ENCODE data around the gene NAV1. TPM values are rescaled to one million over a fixed set of nuclear protein-coding genes. Genes with fewer than 3 reads are reported as not detected.
"Not testable (repeated sequence)": the region's sequence is repeated elsewhere in the genome, so short reads cannot be mapped to it uniquely, and the experiment has no call there.

The NAV1 gene
- total RNA-seq: 34.1 TPM
- long read RNA-seq, partial matches to known transcripts: 12 of 16 reads
- long read RNA-seq, other reads (novel, unspliced or antisense): 4 of 16 reads

- Histone ChIP-seq H3K27ac (peak within 1 kb of the TSS; percentile 70), H3K27me3 (peaks cover 11% of the 10 kb centered on the region), H3K36me3 (no peaks in the 10 kb centered on the region), H3K4me1 (peaks cover 47% of the 10 kb centered on the region), H3K4me3 (peak within 1 kb of the TSS; percentile 58), H3K9me3 (no peaks in the 10 kb centered on the region)
- DNase-seq (peak; percentile 77), ATAC-seq (peak; percentile 83)
- intact Hi-C loops (cut with DNase I): no loop called here
- TF ChIP-seq, protein P1, sequence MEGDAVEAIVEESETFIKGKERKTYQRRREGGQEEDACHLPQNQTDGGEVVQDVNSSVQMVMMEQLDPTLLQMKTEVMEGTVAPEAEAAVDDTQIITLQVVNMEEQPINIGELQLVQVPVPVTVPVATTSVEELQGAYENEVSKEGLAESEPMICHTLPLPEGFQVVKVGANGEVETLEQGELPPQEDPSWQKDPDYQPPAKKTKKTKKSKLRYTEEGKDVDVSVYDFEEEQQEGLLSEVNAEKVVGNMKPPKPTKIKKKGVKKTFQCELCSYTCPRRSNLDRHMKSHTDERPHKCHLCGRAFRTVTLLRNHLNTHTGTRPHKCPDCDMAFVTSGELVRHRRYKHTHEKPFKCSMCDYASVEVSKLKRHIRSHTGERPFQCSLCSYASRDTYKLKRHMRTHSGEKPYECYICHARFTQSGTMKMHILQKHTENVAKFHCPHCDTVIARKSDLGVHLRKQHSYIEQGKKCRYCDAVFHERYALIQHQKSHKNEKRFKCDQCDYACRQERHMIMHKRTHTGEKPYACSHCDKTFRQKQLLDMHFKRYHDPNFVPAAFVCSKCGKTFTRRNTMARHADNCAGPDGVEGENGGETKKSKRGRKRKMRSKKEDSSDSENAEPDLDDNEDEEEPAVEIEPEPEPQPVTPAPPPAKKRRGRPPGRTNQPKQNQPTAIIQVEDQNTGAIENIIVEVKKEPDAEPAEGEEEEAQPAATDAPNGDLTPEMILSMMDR (IDR thresholded peaks at IDR 0.05): no peak
Observed at GRCh38 chr1:201538612-201539551, at the start of gene NAV1. Gene NAV1, plus strand, starts transcription at chr1:201539127. Its CDS starts 83,758 bp downstream, at chr1:201622885.

DNA sequence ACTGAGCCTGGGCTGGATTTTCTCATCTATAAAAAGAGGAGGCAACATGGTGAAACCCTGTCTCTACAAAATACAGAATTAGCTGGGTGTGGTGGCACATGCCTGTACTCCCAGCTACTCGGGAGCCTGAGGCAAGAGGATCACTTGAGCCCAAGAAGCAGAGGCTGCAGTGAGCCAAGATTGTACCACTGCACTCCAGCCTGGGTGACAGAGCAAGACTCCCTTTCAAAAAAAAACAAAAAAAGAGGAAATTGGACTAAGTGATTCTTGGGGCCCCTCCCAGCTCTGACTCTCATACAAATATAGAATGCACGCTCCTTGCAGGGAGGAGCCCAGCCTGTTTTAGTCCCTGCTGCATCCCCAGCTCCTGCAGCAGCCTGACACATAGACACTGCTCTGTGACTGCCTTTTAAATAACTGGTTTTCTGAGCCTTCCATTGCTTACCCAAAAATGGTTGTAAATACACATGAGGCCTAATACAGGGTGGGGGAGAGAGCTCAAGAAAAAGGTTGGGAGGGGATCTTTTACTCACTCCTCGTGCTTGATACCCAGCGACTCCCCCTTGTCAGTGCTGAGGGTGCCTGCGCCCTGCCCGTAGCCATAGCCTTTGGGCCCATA lies 49.2 kb upstream of the NAV1 start:
- Histone ChIP-seq H3K36me3 (peaks cover 62% of the 10 kb centered on the region), H3K4me3 (no peak overlapping the region), H3K27ac (peak overlapping the region; percentile 51), H3K27me3 (no peaks in the 10 kb centered on the region), H3K9me3 (no peaks in the 10 kb centered on the region), H3K4me1 (peaks cover 73% of the 10 kb centered on the region)
- DNase-seq (no peak), ATAC-seq (peak; percentile 24)
- TF ChIP-seq, protein P1 (IDR thresholded peaks at IDR 0.05): no peak
- intact Hi-C loops (cut with DNase I): no loop called here

DNA sequence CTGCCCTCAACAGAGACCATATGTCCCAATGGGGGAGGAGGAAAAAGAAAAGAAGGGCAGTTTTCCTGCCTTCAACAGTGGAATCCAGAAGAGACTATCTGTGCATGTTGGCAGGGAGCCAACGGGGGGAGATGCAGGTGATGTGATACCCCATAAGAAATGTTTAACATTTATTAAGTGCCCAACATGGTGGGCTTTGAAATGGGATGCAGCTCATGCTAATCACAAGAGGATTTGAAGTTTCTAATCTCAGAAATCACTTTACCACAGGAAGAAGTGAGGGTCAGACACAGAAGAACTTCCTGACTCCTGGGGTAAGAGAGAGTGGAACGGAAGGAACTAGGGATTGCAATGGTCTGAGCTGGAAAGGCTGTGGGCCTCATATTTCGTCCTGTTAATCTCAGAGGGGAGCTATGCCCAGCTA lies 48.2 kb upstream of the NAV1 start:
- Histone ChIP-seq H3K36me3 (peaks cover 62% of the 10 kb centered on the region), H3K27me3 (no peaks in the 10 kb centered on the region), H3K4me1 (peaks cover 82% of the 10 kb centered on the region), H3K4me3 (no peak overlapping the region), H3K27ac (peak overlapping the region; percentile 51), H3K9me3 (no peaks in the 10 kb centered on the region)
- no peak for ATAC-seq
- TF ChIP-seq, protein P1 (IDR thresholded peaks at IDR 0.05): no peak
- intact Hi-C loops (cut with DNase I): no loop called here
- no peak for DNase-seq

- peak overlapping the region; percentile 68 for H3K27ac ChIP-seq
- peaks cover 51% of the 10 kb centered on the region for H3K36me3 ChIP-seq
Observed at GRCh38 chr1:201491896-201492511, 46.9 kb upstream of the NAV1 start.

DNA sequence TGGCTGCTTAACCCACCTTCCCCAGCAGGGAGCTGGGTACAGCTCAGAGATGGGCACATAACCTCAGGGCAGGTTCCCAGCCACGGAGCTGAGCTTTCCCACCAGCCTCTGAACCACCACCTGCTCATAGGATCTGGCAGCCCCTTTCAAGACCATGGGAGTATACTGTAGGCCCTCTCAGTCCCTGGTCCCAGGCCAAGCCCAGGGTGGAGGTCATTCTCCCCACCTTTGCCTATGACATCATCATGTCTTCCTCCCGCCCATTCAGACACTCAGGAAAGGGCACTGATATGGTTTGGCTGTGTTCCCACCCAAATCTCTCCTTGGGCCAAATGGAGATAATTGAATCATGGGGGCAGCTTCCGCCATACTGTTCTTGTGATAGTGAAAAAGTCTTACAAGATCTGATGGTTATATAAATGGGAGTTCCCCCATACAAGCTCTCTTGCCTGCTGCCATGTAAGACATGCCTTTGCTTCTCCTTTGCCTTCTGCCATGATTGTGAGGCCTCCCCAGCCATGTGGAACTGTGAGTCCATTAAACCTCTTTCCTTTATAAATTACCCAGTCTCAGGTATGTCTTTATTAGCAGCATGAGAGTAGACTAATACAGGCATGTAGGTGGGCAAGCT lies 45.8 kb upstream of the NAV1 start:
- Histone ChIP-seq H3K4me1 (peaks cover 86% of the 10 kb centered on the region), H3K27ac (peak overlapping the region; percentile 68), H3K36me3 (peaks cover 40% of the 10 kb centered on the region)
- ATAC-seq; intact Hi-C loops (cut with DNase I); H3K4me3 ChIP-seq; H3K9me3 ChIP-seq; H3K27me3 ChIP-seq; DNase-seq: not testable (repeated sequence)

More at GRCh38 chr1:201491896-201492511, 46.9 kb upstream of the NAV1 start:
- no peaks in the 10 kb centered on the region for H3K9me3 ChIP-seq
- no peak overlapping the region for H3K4me3 ChIP-seq
- TF ChIP-seq, protein P1 (IDR thresholded peaks at IDR 0.05): no peak
- H3K4me1 ChIP-seq: peaks cover 82% of the 10 kb centered on the region
- intact Hi-C loops (cut with DNase I): no loop called here
- DNase-seq (no peak), ATAC-seq (no peak)
- H3K27me3 ChIP-seq: no peaks in the 10 kb centered on the region

Measured in upper lobe of right lung (tissue), 1 donor.